GM21381 (cell line): ENCODE data around the gene SFMBT1.
"Not testable (repeated sequence)": the region's sequence is repeated elsewhere in the genome, so short reads cannot be mapped to it uniquely, and the experiment has no call there.

Experiments used
- ATAC-seq: cut with Tn5 transposase; IDR thresholded peaks from one replicate; pipeline ENCODE4 v1.9.1; 2021; ENCODE audit warnings: mild to moderate bottlenecking, moderate library complexity; ENCODE audit not compliant: unreplicated experiment

SFMBT1 gene

DNA sequence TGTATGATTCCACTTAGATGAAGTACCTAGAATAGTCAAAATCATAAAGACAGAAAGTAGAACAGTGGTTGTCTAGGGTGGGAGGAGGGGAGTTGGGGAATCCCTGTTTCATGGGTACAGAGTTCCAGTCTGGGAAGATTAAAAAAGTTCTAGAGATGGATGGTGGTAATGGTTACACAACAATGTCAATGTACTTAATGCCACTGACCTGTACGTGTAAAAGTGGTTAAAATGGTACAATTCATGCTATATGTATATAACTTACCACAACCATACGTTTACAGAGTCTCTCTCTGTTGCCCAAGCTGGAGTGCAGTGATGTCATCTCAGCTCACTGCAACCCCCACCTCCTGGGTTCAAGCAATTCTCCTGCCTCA lies 6.5 kb downstream of the SFMBT1 start:
- no peak for ATAC-seq

DNA sequence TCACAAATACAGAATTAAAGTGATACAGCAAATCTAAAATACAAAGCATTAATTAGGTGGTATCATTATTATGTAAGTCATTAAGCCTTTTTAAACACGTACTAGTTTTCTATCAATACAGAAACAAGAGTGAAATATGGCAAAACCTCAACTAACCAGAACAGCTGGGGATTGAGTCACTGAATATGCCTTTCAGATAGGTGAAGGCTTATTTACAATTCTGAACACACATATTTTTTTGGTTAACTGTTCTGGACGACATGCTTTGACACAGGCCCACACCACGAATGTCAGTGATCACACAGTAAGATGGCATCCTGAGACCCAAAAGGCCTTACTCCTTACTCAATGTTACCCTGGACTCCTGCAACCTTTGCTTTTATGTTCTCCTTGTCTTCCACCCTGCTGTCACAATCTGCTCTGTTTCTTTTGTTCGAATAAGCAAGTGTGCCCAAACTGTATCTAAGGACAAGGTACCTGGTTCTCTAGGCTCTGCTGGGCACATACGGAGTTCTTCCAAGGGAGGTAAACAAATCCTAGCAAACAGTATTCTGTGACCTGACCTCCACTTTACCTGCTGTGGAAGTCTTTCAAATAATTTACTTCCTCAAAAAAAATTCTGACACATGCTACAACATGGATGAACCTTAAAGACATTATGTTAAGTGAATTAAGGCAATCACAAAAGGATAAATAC lies 7.0 kb downstream of the SFMBT1 start:
- ATAC-seq: no peak

DNA sequence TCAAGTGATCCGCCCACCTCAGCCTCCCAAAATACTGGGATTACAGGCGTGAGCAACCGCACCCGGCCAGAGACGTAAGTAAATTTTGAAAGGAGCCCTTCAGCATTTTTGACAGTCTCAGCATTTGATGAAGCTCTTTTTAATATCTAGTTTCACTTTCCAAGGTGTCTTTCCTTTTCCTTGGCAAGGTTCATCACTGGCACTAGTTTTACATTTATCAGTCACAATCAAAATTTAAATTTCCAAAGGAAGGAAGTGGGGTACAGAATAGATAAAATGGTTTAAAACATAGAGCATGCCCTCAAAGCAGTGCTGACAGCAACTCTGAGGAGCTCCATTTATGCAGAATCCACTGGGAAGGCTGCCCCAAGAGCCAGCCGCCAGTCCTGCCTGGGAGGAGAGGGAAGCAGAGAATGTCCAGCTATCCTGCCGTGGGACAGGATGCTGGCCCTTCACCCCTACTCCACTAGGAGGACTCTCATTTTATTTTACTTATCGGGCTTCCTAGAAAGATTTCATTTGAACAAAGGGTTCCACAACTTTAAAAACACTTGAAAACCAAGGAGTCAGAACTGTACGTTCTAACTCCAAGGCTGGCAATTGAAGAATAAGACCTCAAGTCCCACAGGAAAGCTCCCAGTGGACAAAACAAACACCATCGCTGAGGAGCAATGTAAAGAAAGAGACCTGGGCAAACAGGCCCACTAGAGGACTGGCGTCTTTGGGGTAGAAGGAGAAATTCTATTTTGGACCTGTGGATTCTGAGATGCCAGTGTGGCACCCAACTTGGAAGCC lies 9.9 kb downstream of the SFMBT1 start:
- no peak for ATAC-seq

DNA sequence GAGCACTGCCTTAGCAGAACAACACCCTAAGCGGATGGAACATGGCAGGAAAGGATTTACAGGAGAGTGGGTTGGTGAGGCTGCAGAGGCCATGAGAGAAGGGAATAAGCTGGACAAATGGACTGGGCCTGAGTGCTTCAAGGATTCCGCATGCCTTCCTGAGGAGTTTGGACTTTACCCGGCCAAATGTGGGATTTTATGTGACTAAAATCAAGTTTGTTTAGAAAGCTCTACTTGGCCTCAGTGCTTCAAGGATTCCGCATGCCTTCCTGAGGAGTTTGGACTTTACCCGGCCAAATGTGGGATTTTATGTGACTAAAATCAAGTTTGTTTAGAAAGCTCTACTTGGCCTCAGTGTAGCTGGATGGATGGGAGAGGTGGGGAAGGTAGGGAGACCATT lies 10.9 kb downstream of the SFMBT1 start:
- not testable (repeated sequence) for ATAC-seq

DNA sequence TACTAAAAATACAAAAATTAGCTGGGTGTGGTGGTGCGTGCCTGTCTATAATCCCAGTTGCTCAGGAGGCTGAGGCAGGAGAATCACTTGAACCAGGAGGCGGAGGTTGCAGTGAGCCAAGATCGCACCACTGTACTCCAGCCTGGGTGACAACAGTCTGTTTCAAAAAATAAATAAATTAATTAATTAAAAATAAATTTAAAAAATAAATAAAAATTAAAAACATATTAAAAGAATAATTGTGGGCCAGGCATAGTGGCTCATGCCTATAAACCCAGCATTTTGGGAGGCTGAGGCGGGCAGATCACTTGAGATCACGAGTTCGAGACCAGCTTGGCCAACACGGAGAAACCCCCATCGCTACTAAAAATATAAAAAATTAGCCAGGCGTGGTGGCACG lies 11.5 kb downstream of the SFMBT1 start:
- not testable (repeated sequence) for ATAC-seq

DNA sequence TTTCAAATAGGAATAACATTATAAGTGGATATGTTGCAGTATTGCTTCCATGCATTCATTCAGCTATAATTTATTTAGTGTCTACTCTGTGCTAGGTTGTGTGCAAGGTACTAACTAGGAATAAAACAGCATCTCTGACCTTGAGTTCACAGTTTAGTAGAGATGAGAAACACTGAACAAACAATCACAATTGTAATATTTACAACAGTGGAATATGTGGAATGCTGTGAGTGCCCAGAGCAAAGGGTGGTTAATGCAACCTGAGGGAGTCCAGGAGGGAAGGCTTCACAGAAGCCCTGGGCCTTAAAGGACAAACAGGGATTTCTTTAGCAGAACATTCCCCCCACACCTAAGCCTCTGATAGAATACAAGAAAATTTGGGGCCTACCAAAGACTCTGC lies 13.3 kb downstream of the SFMBT1 start:
- ATAC-seq: no peak

DNA sequence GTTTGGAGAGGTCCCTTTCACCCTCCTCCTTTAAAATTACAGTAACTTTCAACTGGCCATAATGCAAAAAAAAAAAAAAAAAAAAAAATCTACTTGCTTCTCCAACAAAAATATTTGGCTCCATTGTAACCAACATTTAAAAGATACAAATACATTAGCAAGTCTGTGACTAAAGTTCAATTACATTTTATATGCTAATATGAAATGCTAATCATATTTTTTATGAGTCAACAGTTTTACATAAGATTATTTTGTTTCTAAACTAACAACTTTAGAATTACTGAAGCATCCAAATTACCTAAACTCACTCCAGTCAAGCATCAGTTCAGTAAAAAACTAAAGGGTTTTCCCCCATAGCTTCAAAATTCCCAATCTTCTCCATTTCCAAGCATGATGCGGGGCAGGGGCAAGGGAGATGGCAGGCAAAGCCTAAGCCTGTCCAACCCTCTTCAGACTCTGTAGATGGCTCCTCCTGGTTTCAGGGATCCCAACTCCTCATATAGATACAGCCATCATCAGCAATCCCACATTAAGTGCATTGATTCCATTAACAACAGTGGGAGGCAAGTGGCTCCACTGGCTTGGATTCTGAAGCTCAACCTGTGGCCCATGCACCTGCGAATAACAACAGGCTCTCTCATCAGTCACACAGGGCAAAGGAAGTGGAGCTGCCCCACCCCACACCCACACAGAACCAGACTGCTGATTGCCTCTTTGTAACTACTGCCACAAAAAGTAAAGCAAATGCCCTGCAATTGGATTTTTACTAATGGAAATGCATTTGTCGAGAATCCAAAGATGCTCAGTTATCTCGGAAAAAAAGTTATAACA lies 15.0 kb downstream of the SFMBT1 start:
- no peak for ATAC-seq

DNA sequence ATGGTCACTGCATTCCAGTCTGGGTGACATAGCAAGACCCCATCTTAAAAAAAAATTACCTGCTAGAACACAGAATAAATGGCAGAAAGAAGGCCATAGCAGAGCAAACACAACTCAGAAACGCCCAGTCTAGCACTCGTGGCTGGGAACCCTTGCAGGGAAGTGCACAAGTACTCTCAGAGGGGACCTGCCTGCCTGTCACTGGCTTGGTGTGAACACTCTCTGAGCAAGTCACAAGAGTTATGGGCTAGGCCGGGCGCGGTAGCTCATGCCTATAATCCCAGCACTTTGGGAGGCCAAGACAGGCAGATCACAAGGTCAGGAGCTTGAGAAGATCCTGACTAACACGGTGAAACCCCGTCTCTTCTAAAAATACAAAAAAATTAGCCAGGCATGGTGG lies 17.2 kb downstream of the SFMBT1 start:
- ATAC-seq: no peak

DNA sequence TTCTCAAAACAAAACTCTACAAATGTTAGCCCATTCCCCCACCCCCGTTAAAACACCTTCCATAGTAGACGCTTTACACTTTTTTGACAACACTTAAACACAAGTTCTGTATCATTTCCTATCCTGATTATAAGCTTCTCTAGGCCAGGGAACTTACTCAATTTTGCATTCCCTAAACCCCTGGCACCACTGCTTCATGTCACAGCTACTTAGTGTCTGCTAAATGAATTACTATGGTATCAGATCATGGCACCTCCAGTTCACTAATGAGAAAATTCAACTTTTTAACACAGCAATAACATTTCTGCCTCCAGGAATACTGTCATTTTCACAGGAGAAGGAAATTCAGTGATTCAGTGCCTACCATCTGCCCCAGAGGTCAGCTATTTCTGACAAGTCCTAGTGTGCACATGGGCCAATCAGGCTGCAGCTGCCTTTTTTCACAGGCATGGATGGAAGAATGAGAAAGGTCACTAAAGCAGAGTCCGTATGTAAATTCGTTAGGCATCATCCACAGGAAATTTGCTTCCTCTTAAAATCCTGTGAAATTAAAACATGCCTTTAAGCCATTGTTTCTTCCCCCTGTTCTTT lies 18.5 kb downstream of the SFMBT1 start:
- no peak for ATAC-seq

DNA sequence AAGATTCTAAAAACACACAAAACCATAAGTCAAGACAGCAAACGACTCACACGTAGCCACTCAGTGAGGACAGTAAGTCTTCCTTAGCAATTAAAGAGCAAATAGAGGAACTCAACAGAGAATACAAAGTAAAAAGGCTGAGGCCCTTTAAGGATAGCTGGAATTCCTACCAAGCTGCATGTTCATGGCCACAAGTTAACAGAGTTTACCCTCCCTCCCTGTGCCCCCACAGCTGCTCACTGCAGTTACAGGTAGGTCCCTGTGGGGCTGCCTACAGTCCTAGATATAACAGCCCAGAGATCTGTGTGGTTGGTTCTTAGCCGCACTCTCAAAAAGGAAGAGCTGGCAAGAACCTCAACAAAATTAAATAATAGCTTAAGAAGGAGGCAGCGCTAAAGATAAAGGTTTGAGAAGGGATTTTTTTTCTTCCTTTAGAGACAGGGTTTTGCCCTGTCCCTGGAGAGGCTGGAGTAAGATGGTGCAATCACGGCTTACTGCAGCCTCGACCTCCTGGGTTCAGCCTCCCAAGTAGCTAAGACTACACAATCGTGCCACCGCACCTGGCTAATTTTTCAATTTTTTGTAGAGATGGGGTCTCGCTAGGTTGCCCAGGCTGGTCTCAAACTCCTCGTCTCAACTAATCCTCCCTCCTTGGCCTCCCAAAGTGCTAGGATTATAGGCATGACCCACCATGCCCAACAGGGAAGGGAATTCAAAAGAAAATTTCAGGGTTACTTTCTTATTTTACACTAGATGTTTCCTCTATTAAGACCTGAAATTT lies 19.3 kb downstream of the SFMBT1 start:
- no peak for ATAC-seq

DNA sequence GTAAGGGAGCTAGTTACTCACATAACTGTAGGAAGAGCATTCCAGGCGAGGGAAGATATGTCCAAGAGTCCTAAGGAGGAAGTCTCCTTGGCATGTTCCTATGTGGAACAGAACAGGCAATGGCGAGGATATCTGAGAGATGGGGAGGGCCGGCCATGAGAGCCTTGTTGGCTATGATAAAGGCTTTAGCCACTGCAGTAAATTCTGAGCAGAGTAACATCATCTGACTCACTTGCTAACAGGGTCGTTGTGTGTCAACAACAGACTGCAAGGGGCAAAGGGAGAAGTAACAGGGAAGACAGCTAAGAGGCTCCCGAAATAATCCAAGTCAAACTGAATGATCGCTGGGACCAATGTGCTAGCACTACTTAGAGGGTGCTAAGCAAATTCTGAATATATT lies 21.6 kb downstream of the SFMBT1 start:
- ATAC-seq: no peak

DNA sequence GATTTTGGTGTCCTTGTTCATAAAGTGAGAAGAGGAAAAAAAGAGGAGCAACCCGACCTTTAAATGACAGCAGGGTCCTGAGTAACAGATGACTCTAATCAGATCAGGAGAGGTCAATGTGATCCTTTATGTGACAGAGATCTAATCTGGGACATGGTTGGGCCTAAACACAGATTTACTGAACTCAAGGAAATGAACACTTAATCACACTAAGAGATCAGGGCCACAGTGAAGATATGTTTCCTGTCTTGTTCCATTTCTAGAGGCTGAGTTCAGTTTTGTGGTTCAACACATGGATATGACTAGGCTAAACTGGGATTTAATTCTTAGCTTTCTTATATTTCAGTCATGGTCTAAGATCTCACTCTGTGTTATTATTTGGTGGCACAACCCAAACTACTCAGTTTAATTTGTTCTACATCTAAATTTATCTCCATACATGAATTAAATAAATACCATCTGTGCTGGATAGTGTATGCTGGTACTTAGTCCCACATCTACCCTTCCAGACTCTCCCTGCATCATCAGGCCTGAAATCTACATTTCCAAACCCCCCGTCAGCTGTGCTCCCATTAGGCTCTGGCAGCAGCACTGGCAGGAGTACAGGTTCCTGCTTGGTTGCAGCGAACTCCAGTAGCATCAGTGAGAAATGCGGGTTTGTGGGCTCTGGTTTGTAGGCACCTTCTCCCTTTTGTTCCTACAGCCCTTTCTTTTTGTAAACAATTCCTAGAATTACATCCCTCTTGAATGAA lies 22.6 kb downstream of the SFMBT1 start:
- ATAC-seq: no peak

DNA sequence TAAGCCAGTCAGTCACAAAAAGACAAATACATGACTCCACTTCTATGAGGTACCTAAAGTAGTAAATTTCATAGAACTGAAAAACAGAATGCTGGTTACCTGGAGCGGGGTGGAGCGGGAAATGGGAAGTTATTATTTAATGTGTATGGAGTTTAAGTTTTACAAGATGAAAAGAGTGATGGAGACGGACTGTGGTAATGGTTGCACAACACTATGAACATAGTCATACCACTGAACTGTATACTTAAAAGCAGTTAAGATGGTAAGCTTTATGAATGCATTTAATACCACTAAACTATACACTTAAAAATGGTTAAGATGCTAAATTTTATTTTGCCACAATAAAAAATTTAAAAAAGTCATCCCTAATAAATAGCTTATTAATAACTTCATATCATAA lies 23.2 kb downstream of the SFMBT1 start:
- no peak for ATAC-seq

DNA sequence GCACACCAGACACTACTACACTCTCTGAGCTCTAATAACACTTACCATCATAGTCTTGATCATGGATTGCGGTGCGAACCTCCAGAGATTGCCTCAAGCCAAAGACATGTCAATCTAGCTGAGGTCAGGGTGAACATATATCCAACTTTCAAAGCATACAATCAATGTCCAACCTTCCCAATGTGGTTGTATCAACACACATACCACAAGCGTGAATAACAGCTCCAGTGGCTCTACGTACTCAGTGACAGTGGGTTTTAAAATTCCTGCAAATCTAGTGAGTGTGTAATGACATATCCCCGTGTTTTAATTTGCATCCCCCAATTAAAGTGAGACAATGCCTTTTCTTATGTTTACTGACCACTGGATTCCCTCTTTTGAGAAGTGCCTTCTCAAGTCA lies 29.6 kb downstream of the SFMBT1 start:
- ATAC-seq: no peak

DNA sequence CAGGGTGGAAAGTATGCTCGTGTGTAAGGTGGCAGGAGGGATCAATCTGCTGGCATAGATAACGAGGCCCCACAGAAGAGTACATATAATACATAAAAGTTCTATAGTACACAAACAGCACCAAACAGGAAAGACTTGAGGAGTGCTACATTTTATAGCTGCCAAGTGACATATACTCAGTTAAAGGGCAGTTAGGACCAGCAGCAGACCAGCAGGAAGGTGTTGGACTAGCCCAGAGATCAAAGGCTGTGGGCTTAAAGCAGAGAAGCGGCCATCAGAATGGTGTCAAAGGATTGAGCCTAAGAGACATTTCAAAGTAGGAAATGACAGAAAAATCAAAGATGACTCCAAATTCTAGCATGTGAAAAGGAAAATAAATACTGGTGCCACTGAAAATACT lies 34.5 kb downstream of the SFMBT1 start:
- ATAC-seq: no peak

DNA sequence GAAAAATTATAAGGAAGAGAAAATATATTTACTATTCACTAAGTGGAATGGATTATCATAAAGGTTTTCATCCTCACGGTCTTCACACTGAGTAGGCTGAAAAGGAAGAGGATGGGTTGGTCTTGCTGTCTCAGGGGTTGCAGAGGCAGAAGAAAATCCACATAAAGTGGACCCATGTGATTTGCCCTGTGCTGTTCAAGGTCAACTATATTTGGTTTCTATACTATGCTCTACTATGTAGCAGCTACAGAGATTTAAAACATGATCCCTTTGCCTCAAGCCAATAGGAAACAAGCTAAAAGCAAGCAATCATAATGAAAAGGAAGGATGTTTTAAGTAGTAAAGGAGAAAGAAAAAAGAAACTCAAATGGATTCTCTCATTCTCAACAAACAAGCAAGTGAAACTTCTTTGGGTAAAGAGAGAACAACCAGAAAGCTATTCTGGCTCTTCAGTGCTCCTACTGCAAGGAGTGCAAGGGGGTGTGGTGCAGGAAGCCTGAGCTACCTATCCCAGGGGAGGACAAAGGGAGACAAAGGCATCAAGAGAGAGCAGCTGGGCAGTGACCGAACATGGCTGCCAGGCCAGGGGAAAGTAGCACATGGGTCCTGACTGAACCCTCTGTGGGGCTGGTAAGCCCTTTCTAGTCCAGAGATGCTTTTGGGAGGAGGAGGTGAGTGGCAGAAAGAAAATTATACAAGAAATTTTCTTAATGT lies 35.9 kb downstream of the SFMBT1 start:
- ATAC-seq: no peak

DNA sequence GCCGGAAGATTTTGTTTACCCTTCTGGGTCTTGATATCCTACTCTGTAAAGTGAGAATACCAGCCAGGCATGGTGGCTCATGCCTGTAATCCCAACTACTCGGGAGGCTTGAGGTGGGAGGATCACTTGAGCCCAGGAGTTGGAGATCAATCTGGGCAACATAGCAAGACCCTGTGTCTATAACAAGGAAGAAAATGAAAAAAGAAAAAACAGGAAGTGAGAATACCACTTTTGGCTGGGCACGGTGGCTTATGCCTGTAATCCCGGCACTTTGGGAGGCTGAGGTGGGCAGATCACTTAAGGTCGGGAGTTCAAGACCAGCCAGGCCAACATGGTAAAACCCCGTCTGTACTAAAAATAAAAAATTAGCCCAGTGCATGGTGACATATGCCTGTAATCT lies 36.9 kb downstream of the SFMBT1 start:
- no peak for ATAC-seq

DNA sequence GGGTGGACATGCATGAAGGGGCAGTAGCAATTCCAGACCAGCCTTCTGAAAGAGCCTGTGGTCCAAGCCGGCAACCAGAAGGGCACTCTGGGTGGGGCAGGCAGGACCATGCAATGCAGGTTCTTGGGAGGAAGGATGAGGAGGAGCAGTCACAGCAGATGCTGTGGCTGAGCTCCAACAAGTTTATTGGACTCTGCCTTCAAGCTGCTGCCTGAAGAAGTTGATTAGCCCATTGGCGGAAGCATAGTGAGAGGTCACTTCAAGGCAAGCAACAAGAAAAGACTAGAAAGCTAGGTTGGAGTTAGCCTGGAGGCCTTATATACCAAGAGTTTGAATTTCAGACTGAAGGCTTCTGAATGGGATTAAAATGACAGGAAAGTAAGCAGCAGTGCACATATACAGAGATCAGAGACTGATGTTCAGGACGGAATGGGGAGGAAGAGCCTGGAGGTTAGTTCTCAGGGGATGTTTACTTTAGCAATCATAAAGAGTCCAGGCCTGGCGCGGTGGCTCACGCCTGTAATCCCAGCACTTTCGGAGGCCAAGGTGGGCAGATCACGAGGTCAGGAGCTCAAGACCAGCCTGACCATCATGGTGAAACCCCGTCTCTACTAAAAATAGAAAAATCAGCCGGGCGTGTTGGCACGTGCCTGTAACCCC lies 39.9 kb downstream of the SFMBT1 start:
- ATAC-seq: no peak

DNA sequence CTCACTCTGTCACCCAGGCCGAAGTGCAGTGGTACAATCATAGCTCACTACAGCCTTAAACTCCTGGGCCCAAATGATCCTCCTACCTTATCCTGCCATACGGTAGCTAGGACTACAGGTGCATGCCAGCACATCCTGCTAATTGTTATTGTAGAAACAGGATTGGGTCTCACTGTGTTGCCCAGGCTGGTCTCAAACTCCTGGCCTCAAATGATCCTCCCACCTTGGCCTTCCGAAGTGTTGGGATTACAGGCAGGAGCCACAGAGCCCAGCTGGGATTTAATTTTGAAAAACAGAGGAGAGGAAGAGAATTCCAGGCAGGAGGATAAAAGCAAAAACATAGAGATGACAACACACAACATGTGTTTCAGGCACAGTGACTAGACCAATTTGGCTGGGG lies 40.5 kb downstream of the SFMBT1 start:
- ATAC-seq: no peak
